ENCODE measurements around the gene TAAR5. TPM values are rescaled to one million over a fixed set of nuclear protein-coding genes. Genes with fewer than 3 reads are reported as not detected.
"Not testable (repeated sequence)": the region's sequence is repeated elsewhere in the genome, so short reads cannot be mapped to it uniquely, and the experiment has no call there.

TAAR5 gene
- total RNA-seq, 2 experiments from 2014 or later, result not detected

DNA sequence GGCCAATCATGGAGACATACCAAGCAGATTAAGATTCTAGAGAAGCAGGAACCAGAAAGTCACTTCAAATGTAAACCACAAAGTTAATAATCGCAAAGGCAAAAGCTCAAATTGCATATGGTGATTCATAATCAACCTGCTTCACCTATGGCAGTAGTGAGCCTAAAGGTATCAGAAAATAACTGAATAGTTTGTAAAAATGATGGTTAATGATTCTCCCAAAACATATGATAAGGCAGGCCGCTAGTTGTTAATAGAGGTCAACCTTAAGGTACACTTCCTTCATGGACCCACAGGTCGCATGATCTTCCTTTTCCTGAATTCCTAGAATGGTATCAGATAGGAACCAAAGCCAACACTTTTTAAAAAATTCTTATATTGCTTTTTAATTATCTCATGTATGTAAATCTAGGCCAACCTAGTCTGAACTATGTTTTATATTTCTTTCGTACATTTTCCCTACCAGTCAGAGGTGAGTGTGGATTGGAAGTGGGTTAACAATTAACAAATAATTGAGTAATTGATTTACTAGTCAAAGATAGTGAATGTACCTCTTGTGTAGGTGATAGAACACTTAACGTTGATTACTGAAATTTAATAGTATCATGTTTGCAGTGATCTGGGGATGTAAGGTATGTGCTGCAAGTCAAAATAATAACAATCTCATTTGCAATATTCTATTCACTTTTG is 18.1 kb upstream of the TAAR5 start:
- DNase-seq (no peak), ATAC-seq (no peak)
- ChIA-PET POLR2A (interaction anchor here (0.6 kb wide), 1 partner anchor 95 kb away, joined by 3 read pairs; the partner anchor contains the start of gene STX7), CTCF (no interaction called here)
- Mint-ChIP-seq H3K4me1 (ENCODE audit: low read depth) (no peaks in the 10 kb centered on the region), H3K9me3 (ENCODE audit: insufficient read depth) (no peaks in the 10 kb centered on the region), H3K4me3 (no peak overlapping the region), H3K27ac (no peak overlapping the region), H3K27me3 (ENCODE audit: low read depth) (peaks cover 6% of the 10 kb centered on the region), H3K36me3 (ENCODE audit: low read depth) (no peaks in the 10 kb centered on the region)

DNA sequence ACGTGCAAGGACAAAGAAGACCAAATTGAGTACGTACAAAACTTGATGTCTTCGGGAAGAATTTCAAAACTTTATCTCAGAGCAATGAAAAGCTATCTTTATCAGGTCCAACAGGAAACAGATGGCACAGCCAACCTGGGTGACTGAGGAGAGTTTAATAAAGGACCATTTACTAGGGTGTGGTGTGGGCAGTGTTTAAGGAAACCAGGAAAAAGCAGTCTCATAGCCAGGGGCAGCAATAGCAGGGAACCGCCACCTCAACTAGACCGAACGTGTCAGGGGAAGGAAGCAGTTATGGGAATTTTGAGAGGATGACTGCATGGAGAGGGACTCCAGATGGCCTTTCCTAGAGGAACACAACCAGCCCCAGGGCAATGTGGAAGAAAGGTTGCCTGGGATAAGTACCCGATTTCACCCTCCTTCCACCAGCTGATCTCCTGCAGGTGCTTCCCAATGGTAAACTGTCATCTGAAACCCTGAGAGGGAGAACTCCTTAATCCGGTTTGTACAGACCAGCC is 15.2 kb upstream of the TAAR5 start:
- no peak for DNase-seq
- Mint-ChIP-seq H3K9me3 (ENCODE audit: insufficient read depth) (no peaks in the 10 kb centered on the region), H3K27ac (no peak overlapping the region), H3K4me1 (ENCODE audit: low read depth) (no peaks in the 10 kb centered on the region), H3K27me3 (ENCODE audit: low read depth) (peaks cover 11% of the 10 kb centered on the region), H3K36me3 (ENCODE audit: low read depth) (no peaks in the 10 kb centered on the region), H3K4me3 (no peak overlapping the region)
- ChIA-PET CTCF (no interaction called here), POLR2A (no interaction called here)
- ATAC-seq, result no peak

- ATAC-seq; H3K27ac Mint-ChIP-seq; H3K4me3 Mint-ChIP-seq; DNase-seq; CTCF ChIA-PET; H3K9me3 Mint-ChIP-seq (ENCODE audit: insufficient read depth); POLR2A ChIA-PET; H3K36me3 Mint-ChIP-seq (ENCODE audit: low read depth); H3K4me1 Mint-ChIP-seq (ENCODE audit: low read depth): not testable (repeated sequence)
- peaks cover 18% of the 10 kb centered on the region for H3K27me3 Mint-ChIP-seq (ENCODE audit: low read depth)
Observed at GRCh38 chr6:132600900-132601299, 11.4 kb upstream of the TAAR5 start.

DNA sequence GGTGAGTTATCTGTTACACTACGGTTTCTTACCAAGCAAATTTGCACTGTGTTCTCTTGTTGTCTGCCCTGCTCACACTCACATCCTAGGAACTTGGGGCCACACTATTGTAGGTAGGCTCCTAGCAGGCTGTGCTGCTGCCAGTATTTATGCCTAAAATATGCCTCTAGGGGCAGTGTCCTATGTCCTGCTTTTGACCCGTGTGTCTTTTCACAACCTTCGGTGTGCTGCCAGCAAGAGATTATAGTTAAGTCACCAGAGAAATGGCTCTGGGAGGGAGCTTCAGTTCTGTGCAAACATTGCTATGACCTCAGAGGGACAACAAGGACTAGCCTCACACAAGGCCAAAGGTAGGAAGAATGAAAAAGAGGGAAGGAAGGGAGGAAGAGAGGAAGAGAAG is 8.9 kb upstream of the TAAR5 start:
- H3K4me3 Mint-ChIP-seq, result no peak overlapping the region
- no peak for DNase-seq
- peak; percentile 53 for ATAC-seq
- no peaks in the 10 kb centered on the region for H3K36me3 Mint-ChIP-seq (ENCODE audit: low read depth)
- peaks cover 25% of the 10 kb centered on the region for H3K27me3 Mint-ChIP-seq (ENCODE audit: low read depth)
- ChIA-PET POLR2A (no interaction called here), CTCF (interaction anchor here (1.1 kb wide), 1 partner anchor 319 kb away, joined by 4 read pairs; no protein-coding TSS in a partner anchor)
- no peak overlapping the region for H3K27ac Mint-ChIP-seq
- H3K9me3 Mint-ChIP-seq (ENCODE audit: insufficient read depth), result no peaks in the 10 kb centered on the region
- no peaks in the 10 kb centered on the region for H3K4me1 Mint-ChIP-seq (ENCODE audit: low read depth)

DNA sequence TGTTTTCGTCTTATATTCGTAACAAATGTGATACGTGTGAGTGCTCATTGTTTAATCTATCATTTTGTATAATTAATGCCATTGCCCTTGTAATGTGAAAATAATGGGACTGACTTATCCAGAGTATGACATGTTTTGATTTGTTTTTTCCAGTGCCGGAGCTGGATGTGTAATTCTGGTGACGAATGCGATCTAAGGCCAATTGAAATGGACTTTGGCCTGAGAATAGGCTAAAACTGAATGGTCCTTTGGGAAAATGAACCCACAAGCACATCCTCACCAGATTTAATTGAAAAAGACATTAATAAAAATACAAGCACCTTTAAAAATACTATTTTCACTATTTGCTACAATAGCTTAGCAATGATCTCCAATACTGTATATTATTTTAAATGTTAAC is 6.7 kb upstream of the TAAR5 start:
- POLR2A ChIA-PET, result no interaction called here
- ATAC-seq (no peak), DNase-seq (no peak)
- Mint-ChIP-seq H3K9me3 (ENCODE audit: insufficient read depth) (no peaks in the 10 kb centered on the region), H3K4me1 (ENCODE audit: low read depth) (no peaks in the 10 kb centered on the region), H3K36me3 (ENCODE audit: low read depth) (no peaks in the 10 kb centered on the region), H3K27me3 (ENCODE audit: low read depth) (peaks cover 25% of the 10 kb centered on the region), H3K4me3 (no peak overlapping the region), H3K27ac (no peak overlapping the region)
- CTCF ChIA-PET, result interaction anchor here (1.6 kb wide), 1 partner anchor 317 kb away, joined by 3 read pairs; no protein-coding TSS in a partner anchor

DNA sequence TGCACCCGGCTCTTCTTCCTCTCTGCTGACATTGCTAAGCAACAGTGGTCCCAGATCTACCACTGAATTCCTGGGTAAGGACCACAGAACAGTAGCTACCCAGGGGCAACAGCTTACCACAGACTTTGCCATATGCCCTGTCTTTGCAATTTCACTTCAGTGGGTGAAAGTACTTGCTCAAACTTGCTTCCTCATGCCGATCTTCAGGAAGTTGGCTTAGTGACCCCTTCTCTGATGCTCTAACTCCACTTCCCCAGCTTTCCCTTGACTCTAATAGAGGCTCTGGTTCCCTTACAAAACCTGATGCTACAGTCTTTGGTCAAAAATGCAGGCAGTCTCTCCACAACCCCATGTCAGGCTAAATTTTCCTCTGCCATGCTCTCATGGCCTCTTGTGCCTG is 3.3 kb upstream of the TAAR5 start:
- Mint-ChIP-seq H3K4me1 (ENCODE audit: low read depth) (no peaks in the 10 kb centered on the region), H3K36me3 (ENCODE audit: low read depth) (no peaks in the 10 kb centered on the region), H3K4me3 (no peak overlapping the region), H3K27me3 (ENCODE audit: low read depth) (peaks cover 18% of the 10 kb centered on the region), H3K9me3 (ENCODE audit: insufficient read depth) (no peaks in the 10 kb centered on the region), H3K27ac (no peak overlapping the region)
- DNase-seq, result no peak
- ChIA-PET POLR2A (no interaction called here), CTCF (no interaction called here)
- no peak for ATAC-seq

DNA sequence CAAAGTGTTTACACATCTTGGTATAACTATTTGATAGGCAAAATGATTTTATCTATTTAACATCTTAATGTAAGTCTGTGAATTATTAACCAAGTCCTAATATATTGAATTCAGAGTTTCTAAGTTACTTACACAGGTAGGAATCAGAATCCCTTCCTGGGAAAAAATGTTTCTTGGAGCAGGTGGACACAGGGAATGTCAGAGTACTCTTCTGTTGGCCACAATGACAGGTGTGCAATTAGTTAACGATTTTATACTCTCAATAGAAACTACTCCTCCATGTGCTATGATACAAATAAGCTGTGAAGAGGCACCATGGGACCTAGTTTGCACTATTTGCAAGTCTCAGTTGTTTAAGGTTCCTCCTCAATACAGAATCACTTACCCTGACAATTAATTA is 821 bp upstream of the TAAR5 start:
- no peak overlapping the region for H3K4me3 Mint-ChIP-seq
- H3K36me3 Mint-ChIP-seq (ENCODE audit: low read depth), result no peaks in the 10 kb centered on the region
- ChIA-PET CTCF (no interaction called here), POLR2A (no interaction called here)
- no peak for ATAC-seq
- no peak for DNase-seq
- H3K9me3 Mint-ChIP-seq (ENCODE audit: insufficient read depth), result no peaks in the 10 kb centered on the region
- H3K27me3 Mint-ChIP-seq (ENCODE audit: low read depth), result peaks cover 15% of the 10 kb centered on the region
- no peak overlapping the region for H3K27ac Mint-ChIP-seq
- no peaks in the 10 kb centered on the region for H3K4me1 Mint-ChIP-seq (ENCODE audit: low read depth)

DNA sequence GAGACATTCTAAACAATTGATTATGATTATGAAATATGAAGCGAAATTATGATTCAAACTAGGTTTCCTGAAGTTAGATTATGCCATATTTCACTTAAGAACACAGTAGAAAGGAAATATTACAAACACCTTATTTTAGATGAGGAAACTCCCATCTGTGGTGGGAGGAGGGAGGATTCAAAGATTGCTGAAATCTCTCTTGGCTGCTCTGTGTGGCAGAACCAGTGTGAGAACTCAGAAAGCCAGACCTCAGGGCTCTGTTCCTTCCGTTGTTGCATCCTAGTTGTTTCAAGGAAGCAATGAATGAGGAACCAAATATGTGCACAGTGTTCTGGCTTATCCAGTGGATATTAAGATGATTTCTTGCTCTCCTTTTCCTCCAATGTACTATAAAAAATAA is 2.1 kb downstream of the TAAR5 start:
- H3K36me3 Mint-ChIP-seq (ENCODE audit: low read depth), result no peaks in the 10 kb centered on the region
- CTCF ChIA-PET, result no interaction called here
- no peak overlapping the region for H3K27ac Mint-ChIP-seq
- no peaks in the 10 kb centered on the region for H3K4me1 Mint-ChIP-seq (ENCODE audit: low read depth)
- no peaks in the 10 kb centered on the region for H3K9me3 Mint-ChIP-seq (ENCODE audit: insufficient read depth)
- DNase-seq (no peak), ATAC-seq (no peak)
- POLR2A ChIA-PET, result no interaction called here
- peaks cover 10% of the 10 kb centered on the region for H3K27me3 Mint-ChIP-seq (ENCODE audit: low read depth)
- H3K4me3 Mint-ChIP-seq, result no peak overlapping the region

GRCh38 chr6:132584698-132585097 is 4.8 kb downstream of the TAAR5 start:
- DNase-seq (no peak), ATAC-seq (no peak)
- Mint-ChIP-seq H3K36me3 (ENCODE audit: low read depth) (no peaks in the 10 kb centered on the region), H3K4me1 (ENCODE audit: low read depth) (no peaks in the 10 kb centered on the region), H3K27me3 (ENCODE audit: low read depth) (peaks cover 8% of the 10 kb centered on the region), H3K4me3 (no peak overlapping the region), H3K9me3 (ENCODE audit: insufficient read depth) (no peaks in the 10 kb centered on the region), H3K27ac (no peak overlapping the region)
- ChIA-PET POLR2A (no interaction called here), CTCF (no interaction called here)

DNA sequence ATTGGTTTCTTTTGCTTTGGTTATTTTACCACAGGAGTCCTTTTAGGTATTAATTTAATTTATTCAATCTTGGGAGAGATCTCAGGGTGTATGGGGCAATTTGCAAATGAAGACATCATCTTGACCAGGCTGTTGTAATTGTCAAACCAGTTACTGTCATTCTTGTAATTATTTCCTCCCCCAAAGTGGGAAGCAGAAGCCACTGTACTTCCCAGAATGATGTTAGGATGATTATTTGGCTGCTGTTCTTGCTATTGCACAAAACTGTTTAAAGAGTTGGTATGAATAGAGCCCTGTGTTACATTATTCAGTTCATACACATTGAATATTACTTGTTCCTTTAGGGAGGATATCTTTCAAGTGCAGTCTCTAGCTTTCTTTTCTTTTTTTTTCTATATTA is 17.8 kb downstream of the TAAR5 start:
- Mint-ChIP-seq H3K27ac (no peak overlapping the region), H3K4me3 (no peak overlapping the region), H3K36me3 (ENCODE audit: low read depth) (no peaks in the 10 kb centered on the region), H3K27me3 (ENCODE audit: low read depth) (peaks cover 12% of the 10 kb centered on the region), H3K4me1 (ENCODE audit: low read depth) (no peaks in the 10 kb centered on the region), H3K9me3 (ENCODE audit: insufficient read depth) (no peaks in the 10 kb centered on the region)
- ATAC-seq, result no peak
- CTCF ChIA-PET, result no interaction called here
- DNase-seq, result no peak
- POLR2A ChIA-PET, result no interaction called here

DNA sequence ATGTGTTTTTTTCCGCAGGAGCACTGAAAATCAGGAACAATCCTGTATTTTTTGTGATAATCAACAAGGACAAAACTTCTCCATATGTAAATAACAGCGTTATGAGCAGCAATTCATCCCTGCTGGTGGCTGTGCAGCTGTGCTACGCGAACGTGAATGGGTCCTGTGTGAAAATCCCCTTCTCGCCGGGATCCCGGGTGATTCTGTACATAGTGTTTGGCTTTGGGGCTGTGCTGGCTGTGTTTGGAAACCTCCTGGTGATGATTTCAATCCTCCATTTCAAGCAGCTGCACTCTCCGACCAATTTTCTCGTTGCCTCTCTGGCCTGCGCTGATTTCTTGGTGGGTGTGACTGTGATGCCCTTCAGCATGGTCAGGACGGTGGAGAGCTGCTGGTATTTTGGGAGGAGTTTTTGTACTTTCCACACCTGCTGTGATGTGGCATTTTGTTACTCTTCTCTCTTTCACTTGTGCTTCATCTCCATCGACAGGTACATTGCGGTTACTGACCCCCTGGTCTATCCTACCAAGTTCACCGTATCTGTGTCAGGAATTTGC is 19.2 kb downstream of the TAAR5 start, which contains the start of gene TAAR6:
Gene TAAR6 (plus strand): TSS at position 102 of the 557 bp plus-strand sequence. CDS start 0 bp downstream, at position 102.
- no peak within 1 kb of the TSS for H3K27ac Mint-ChIP-seq
- no peaks in the 10 kb centered on the region for H3K4me1 Mint-ChIP-seq (ENCODE audit: low read depth)
- no peaks in the 10 kb centered on the region for H3K36me3 Mint-ChIP-seq (ENCODE audit: low read depth)
- CTCF ChIA-PET, result no interaction called here
- DNase-seq (no peak), ATAC-seq (no peak)
- peaks cover 13% of the 10 kb centered on the region for H3K27me3 Mint-ChIP-seq (ENCODE audit: low read depth)
- no peak within 1 kb of the TSS for H3K4me3 Mint-ChIP-seq
- POLR2A ChIA-PET, result no interaction called here
- no peaks in the 10 kb centered on the region for H3K9me3 Mint-ChIP-seq (ENCODE audit: insufficient read depth)

GRCh38 chr6:132569170-132569569 is 20.4 kb downstream of the TAAR5 start:
- no peak overlapping the region for H3K27ac Mint-ChIP-seq
- H3K4me3 Mint-ChIP-seq, result no peak overlapping the region
- peaks cover 11% of the 10 kb centered on the region for H3K27me3 Mint-ChIP-seq (ENCODE audit: low read depth)
- no peaks in the 10 kb centered on the region for H3K36me3 Mint-ChIP-seq (ENCODE audit: low read depth)
- no peaks in the 10 kb centered on the region for H3K9me3 Mint-ChIP-seq (ENCODE audit: insufficient read depth)
- POLR2A ChIA-PET, result no interaction called here
- CTCF ChIA-PET, result no interaction called here
- DNase-seq (no peak), ATAC-seq (no peak)
- no peaks in the 10 kb centered on the region for H3K4me1 Mint-ChIP-seq (ENCODE audit: low read depth)

Measured in activated CD8-positive, alpha-beta T cell treated with anti-CD3 and anti-CD28 coated beads, Interleukin-2, amount 10 ng/mL, durations not matched to agents 7 days and 5 days (primary cell).